Activated CD8-positive, alpha-beta memory T cell treated with anti-CD3 and anti-CD28 coated beads for 1 hour (primary cell): ENCODE measurements around the gene MORC2.
A peak's percentile ranks its signal among the peaks of the same experiment; 100 is the strongest.

Source experiments
- DNase-seq, 2 donors: peaks; one replicate each; pipeline ENCODE4 v3.0.0-alpha.2; 2020; ENCODE audit warnings: low read depth in 1 of 2; ENCODE audit errors: extremely low read depth in 1 of 2

MORC2 gene

GRCh38 chr22:30922151-30922611, 46.4 kb downstream of the MORC2 start:
- DNase-seq = peak; percentile 60 to 76

- no peak for DNase-seq
Measured at GRCh38 chr22:30921108-30921507, 47.5 kb downstream of the MORC2 start.

GRCh38 chr22:30920407-30920806, 48.2 kb downstream of the MORC2 start:
- DNase-seq = peak; percentile 68 to 81

- DNase-seq = no peak
Measured at GRCh38 chr22:30919973-30920372, 48.6 kb downstream of the MORC2 start.

- DNase-seq = no peak
Measured at GRCh38 chr22:30918761-30919160, 49.8 kb downstream of the MORC2 start.

GRCh38 chr22:30910358-30910757, 58.2 kb downstream of the MORC2 start:
- no peak for DNase-seq

- no peak for DNase-seq
Measured at GRCh38 chr22:30909306-30909705, 59.3 kb downstream of the MORC2 start.

GRCh38 chr22:30908051-30908461, 60.5 kb downstream of the MORC2 start:
- no peak for DNase-seq

GRCh38 chr22:30906946-30907345, 61.6 kb downstream of the MORC2 start:
- no peak for DNase-seq

GRCh38 chr22:30906411-30906810, 62.2 kb downstream of the MORC2 start:
- DNase-seq = no peak

- no peak for DNase-seq
Measured at GRCh38 chr22:30905696-30906341, 62.8 kb downstream of the MORC2 start.

- no peak for DNase-seq
Measured at GRCh38 chr22:30903876-30904460, 64.6 kb downstream of the MORC2 start.

- no peak for DNase-seq
Measured at GRCh38 chr22:30902496-30903357, 65.8 kb downstream of the MORC2 start.

GRCh38 chr22:30894371-30894740, 74.2 kb downstream of the MORC2 start:
- no peak for DNase-seq

GRCh38 chr22:30893434-30894370, 74.9 kb downstream of the MORC2 start:
- no peak for DNase-seq

GRCh38 chr22:30892731-30893221, 75.8 kb downstream of the MORC2 start:
- DNase-seq = no peak

- DNase-seq = no peak
Measured at GRCh38 chr22:30892286-30892685, 76.3 kb downstream of the MORC2 start.

- DNase-seq = no peak
Measured at GRCh38 chr22:30891781-30892180, 76.8 kb downstream of the MORC2 start.

GRCh38 chr22:30891443-30891755, 77.2 kb downstream of the MORC2 start:
- DNase-seq = no peak

- peak in 1 of 2 donors; percentile 11 for DNase-seq
Measured at GRCh38 chr22:30890686-30891442, 77.7 kb downstream of the MORC2 start.
